GM12874 (cell line): ENCODE results near the gene MICAL2.

ENCODE experiments used
- TF ChIP-seq, protein P1 (sequence below): IDR thresholded peaks from 2 replicates; pipeline ENCODE4 v1.5.1; 2011; ENCODE audit warnings: low read depth, mild to moderate bottlenecking, control low read depth, low read length, moderate library complexity; ENCODE audit not compliant: insufficient read depth

The MICAL2 gene

DNA sequence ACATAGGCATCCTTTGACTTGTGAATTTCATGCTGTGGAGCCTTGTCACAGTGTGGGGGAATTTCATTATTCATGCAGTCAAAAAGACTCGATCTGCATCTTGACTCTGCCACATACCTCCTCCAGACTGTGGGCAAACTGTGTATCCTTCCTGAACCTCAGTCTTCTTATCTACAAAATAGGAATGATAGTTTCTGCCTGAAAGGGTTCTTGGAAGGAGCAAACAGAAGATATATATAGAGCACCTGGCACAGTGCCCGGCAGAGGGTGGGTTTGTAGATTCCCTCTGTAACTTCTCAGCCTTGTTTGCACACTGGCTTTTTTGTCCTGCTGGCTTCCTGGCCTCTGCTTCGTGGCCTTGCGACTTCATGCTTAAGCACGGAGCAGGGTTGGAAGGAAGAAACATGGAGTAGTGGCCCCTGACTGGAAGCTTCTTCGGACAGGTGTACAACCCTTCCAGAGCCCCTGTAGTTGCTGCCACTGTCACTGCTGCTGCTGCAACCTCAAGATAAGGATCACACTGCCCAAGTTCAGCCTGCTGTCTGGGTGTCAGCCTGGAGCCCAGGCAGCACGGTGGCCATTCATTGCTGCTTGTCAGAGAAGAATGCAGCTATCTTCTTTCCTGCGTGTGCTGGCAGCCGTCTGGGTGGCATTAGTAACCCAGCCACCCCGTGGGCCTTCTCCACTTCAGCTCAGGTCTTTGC, 106.4 kb downstream of the MICAL2 start:
- TF ChIP-seq, protein P1, sequence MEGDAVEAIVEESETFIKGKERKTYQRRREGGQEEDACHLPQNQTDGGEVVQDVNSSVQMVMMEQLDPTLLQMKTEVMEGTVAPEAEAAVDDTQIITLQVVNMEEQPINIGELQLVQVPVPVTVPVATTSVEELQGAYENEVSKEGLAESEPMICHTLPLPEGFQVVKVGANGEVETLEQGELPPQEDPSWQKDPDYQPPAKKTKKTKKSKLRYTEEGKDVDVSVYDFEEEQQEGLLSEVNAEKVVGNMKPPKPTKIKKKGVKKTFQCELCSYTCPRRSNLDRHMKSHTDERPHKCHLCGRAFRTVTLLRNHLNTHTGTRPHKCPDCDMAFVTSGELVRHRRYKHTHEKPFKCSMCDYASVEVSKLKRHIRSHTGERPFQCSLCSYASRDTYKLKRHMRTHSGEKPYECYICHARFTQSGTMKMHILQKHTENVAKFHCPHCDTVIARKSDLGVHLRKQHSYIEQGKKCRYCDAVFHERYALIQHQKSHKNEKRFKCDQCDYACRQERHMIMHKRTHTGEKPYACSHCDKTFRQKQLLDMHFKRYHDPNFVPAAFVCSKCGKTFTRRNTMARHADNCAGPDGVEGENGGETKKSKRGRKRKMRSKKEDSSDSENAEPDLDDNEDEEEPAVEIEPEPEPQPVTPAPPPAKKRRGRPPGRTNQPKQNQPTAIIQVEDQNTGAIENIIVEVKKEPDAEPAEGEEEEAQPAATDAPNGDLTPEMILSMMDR: no peak

DNA sequence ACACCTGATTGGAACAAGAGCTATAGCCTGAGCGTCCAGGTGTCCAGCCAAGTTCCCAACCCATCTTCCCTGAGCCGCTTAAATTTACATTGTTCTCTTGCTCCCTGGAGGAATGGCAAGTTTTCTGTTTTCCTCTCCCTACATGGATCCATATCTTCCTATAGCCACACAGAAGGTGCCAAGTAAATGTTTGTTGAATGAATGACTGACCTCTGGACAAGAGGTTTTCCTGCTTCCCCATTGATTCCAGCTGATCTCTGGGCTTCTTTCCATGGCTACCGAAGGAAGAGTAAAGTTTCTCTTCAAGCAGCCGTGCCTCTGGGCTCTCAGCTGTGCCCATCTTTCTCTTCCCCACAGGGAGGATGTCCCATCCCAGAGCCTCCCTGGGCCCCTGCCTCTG, 107.5 kb downstream of the MICAL2 start:
- TF ChIP-seq, protein P1: no peak

DNA sequence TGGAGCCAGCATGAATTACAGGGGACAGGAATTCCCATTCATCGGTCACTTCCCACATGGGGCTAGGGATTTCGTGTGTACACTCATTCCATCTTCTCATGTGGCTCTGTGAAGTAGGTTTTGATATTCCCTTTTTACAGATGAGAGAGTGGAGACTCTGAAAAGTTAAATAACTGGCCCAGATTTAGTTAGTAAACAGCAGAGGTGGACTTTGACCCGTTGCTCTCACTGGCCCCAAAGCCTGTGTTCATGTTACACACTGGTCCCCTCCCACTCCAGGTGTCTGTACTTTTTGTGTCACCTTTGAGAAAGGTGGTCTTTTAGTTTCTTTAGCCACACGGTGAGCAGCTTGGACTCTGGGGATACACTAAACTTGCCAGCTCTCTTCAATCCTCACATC, 108.5 kb downstream of the MICAL2 start:
- TF ChIP-seq, protein P1: no peak

DNA sequence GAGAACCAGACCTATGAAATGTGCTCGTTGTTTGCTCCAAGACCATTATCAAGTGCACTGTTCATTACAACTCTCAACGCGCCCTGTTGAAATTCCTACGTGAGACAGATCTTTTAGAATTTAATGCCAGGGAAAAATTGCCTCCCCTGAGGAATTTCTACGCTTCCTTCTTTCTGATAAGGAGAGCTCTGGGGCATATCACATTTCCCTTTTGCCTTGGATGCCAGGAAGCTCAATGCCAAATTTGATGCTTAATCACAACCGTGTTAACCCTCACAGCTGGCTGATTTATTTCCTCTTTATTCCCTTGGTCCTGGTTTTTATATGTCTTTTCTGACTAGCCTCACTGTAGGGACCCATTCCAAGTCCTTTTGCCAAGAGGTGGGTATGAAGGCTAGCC, 109.4 kb downstream of the MICAL2 start:
- TF ChIP-seq, protein P1: no peak

DNA sequence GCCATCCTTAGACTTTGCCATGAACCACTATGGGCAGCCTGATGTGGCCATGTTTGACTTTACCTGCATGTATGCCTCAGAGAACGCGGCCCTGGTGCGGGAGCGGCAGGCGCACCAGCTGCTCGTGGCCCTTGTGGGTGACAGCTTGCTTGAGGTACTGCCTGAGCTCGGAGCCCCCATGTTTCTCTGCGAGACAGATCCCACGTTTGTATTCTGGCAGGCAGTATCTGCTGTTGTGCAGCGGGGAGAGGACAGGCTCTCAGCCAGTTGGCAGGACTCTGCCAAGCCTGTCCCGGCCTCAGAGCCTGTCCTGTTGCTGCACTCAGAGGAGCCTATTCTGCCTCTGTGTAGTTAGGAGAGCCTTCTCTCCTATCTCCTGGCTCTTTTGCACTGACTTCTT, 109.9 kb downstream of the MICAL2 start:
- TF ChIP-seq, protein P1: no peak

DNA sequence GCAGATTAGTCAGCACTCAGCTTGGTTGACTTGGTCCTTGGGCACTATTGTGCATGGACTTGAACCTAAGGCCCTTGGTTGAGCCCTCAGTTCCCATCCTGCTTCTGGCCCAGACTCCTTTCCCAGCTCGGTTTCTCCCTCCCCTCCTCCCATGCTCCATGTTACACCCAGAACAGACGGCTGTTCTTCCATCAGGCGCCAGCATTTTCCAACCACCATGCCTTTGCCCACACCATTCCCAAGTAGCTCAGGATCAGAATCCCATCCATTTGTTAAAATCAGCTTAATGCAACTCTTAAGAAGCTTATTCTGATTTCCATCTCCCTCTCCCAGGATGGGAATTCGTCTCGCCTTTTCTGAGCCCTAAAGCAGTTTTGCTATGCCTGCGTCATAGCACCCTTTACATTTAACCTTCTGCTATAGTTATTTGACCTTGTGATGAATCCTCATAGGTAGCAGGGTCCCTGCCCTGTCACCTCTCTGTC, 110.7 kb downstream of the MICAL2 start:
- TF ChIP-seq, protein P1: no peak

DNA sequence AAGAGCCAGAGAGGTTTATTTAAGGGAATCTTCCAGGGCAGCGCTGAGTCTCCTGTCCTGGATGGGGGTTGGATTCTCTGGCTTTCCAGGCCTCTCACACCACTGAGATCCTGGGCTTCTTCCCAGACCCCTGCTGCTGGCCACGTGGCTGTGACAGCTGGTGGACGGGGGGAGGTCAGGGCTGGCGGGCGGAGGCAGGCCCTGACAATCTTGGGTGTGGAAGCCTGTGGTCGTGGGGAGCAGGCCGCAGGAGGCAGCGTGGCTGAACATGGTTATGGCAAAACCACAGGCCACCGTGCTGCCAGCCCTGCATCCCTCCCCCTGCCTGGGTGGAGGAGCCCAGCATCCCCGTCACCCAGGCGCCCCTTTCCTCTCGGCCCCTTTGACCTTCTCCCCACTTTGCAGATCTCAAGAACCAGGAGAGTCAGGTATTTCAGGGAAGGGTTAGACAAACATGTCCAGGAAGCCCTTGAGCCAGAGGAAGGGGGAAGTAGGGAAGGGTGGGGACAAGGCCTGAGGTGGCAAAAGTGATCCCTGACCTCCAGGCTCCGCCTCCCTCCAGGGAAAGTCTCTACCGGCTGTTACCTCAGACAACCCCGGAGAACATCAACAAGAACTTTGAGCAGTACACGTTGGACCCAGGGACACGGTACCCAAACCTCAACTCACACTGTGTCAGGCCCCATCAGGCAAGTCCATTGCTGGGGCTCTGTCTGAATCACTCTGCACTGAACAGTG, 111.8 kb downstream of the MICAL2 start:
- TF ChIP-seq, protein P1: no peak
